ENCODE data around the gene ETFA. TPM values are rescaled to one million over a fixed set of nuclear protein-coding genes. Genes with fewer than 3 reads are reported as not detected.

Gene ETFA
- total RNA-seq, 1 donor from 2014 or later = 144 TPM

DNA sequence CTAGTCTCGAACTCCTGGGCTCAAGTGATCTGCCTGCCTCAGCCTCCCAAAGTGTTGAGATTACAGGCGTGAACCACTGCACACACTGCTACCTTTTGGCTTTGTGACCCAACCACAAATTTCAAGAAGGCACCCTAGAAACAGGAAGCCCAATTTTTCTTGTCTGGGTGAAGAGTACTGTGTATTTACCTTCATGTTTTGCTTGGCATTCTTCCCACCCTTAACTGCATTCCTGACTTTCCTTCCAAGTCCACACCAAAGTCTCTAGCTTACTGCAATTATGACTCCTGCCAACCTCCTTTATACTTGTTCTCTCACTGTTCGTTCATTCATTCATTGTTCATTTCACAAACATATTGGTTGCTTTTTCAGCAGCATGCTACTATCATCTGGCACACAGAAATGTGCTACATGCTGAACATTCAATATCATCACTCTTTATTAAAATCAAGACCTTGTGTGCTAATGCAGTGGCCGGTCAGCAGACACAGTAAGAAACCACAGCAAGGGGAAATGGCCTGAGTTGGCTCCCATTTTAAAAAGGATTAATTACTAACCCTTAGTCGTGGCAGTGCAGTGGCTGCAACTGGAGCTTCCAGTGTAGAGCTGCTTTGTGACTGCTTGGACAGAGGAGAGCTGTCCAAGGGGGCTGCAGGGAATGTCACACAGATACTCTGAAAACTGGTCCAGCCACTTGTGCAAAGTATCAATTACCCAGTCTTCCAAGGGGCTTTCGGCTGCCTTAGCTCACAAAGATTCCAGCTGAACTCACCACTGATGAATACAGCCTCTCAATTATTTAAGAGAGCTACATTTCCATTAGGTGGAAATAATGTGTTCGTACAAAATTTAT lies 94.0 kb downstream of the ETFA start:
- Mint-ChIP-seq H3K27me3 (ENCODE audit: unreplicated experiment) (peaks cover 2% of the 10 kb centered on the region), H3K4me3 (ENCODE audit: unreplicated experiment) (no peak overlapping the region), H3K27ac (ENCODE audit: unreplicated experiment) (no peak overlapping the region), H3K4me1 (ENCODE audit: low read depth, unreplicated experiment) (no peaks in the 10 kb centered on the region), H3K36me3 (ENCODE audit: unreplicated experiment) (peaks cover 6% of the 10 kb centered on the region), H3K9me3 (ENCODE audit: unreplicated experiment) (peaks cover 3% of the 10 kb centered on the region)
- TF ChIP-seq, protein P1, sequence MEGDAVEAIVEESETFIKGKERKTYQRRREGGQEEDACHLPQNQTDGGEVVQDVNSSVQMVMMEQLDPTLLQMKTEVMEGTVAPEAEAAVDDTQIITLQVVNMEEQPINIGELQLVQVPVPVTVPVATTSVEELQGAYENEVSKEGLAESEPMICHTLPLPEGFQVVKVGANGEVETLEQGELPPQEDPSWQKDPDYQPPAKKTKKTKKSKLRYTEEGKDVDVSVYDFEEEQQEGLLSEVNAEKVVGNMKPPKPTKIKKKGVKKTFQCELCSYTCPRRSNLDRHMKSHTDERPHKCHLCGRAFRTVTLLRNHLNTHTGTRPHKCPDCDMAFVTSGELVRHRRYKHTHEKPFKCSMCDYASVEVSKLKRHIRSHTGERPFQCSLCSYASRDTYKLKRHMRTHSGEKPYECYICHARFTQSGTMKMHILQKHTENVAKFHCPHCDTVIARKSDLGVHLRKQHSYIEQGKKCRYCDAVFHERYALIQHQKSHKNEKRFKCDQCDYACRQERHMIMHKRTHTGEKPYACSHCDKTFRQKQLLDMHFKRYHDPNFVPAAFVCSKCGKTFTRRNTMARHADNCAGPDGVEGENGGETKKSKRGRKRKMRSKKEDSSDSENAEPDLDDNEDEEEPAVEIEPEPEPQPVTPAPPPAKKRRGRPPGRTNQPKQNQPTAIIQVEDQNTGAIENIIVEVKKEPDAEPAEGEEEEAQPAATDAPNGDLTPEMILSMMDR (IDR thresholded peaks at IDR 0.05; ENCODE audit: partially characterized antibody, unreplicated experiment) = no peak
- no peak for DNase-seq

DNA sequence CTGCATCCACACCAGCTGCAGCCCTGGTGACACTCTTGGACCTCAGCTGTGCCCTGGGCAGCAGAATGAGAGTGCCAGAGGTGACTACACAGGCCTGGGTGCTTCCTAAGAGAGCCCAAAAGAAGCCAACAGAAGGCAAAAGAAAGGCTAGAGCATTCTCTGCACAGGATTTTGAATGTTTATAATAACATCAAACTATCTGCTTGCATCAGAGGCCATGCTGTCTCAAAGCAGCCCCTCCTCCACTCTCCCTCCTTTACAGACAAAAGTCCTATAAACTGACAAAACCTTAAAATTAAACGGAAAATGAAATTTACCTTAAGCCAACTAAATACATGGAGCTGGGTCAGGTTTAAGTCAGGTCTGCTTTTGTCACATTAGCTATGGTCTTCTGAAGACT lies 95.6 kb downstream of the ETFA start:
- no peak overlapping the region for H3K27ac Mint-ChIP-seq (ENCODE audit: unreplicated experiment)
- H3K4me1 Mint-ChIP-seq (ENCODE audit: low read depth, unreplicated experiment) = no peaks in the 10 kb centered on the region

DNA sequence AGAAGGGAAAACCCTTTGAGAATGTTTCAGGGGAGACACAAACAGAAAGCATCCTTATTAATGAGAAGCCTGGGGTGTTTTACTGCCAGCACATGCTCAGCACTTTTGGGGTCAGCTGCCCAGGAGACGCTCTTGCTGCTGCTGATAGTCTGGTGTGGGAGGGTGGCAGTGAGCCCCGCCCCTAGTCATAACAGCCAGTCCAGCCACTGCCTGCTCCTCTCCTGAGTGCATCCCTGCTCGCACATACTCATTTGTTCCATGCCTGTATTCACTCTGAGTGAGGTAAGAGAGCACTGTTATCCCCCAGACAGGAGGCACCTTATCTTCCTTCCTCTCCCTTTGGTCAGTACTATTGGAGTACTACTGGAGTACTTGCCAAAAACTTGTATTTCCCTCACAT lies 101.3 kb downstream of the ETFA start:
- peaks cover 9% of the 10 kb centered on the region for H3K4me1 Mint-ChIP-seq (ENCODE audit: low read depth, unreplicated experiment)
- TF ChIP-seq, protein P1 (IDR thresholded peaks at IDR 0.05; ENCODE audit: partially characterized antibody, unreplicated experiment) = no peak
- peaks cover 4% of the 10 kb centered on the region for H3K27me3 Mint-ChIP-seq (ENCODE audit: unreplicated experiment)
- H3K27ac Mint-ChIP-seq (ENCODE audit: unreplicated experiment) = no peak overlapping the region
- no peak overlapping the region for H3K4me3 Mint-ChIP-seq (ENCODE audit: unreplicated experiment)
- H3K36me3 Mint-ChIP-seq (ENCODE audit: unreplicated experiment) = peaks cover 9% of the 10 kb centered on the region
- peaks cover 3% of the 10 kb centered on the region for H3K9me3 Mint-ChIP-seq (ENCODE audit: unreplicated experiment)
- DNase-seq = no peak

More for the DNA sequence above, 95.6 kb downstream of the ETFA start:
- TF ChIP-seq, protein P1 (IDR thresholded peaks at IDR 0.05; ENCODE audit: partially characterized antibody, unreplicated experiment) = no peak
- DNase-seq = no peak
- H3K9me3 Mint-ChIP-seq (ENCODE audit: unreplicated experiment) = no peaks in the 10 kb centered on the region
- H3K36me3 Mint-ChIP-seq (ENCODE audit: unreplicated experiment) = peaks cover 6% of the 10 kb centered on the region
- no peak overlapping the region for H3K4me3 Mint-ChIP-seq (ENCODE audit: unreplicated experiment)
- peaks cover 2% of the 10 kb centered on the region for H3K27me3 Mint-ChIP-seq (ENCODE audit: unreplicated experiment)

DNA sequence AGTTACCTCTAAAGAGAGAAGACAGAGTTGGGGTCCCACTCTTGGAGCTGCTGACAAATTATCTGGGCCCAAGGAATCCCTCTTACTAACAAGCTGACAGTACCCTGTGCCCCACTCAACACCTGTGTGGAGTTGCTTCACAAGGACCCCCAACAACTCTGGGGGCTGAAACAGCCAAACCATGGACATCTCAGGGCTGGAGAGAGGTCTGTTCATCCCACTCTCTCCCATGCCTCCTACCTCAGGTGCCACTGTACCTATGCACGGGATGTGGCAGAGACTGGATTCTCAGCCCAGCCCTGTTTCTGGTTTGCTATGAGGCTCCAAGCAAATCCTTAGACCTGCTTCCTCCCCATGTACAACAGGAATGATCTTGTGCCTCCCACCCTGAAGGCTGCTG lies 101.7 kb downstream of the ETFA start:
- H3K4me3 Mint-ChIP-seq (ENCODE audit: unreplicated experiment) = no peak overlapping the region
- TF ChIP-seq, protein P1 (IDR thresholded peaks at IDR 0.05; ENCODE audit: partially characterized antibody, unreplicated experiment) = no peak
- H3K9me3 Mint-ChIP-seq (ENCODE audit: unreplicated experiment) = peaks cover 4% of the 10 kb centered on the region
- no peak for DNase-seq
- H3K36me3 Mint-ChIP-seq (ENCODE audit: unreplicated experiment) = peaks cover 10% of the 10 kb centered on the region
- peaks cover 9% of the 10 kb centered on the region for H3K4me1 Mint-ChIP-seq (ENCODE audit: low read depth, unreplicated experiment)
- H3K27me3 Mint-ChIP-seq (ENCODE audit: unreplicated experiment) = peaks cover 4% of the 10 kb centered on the region
- no peak overlapping the region for H3K27ac Mint-ChIP-seq (ENCODE audit: unreplicated experiment)

DNA sequence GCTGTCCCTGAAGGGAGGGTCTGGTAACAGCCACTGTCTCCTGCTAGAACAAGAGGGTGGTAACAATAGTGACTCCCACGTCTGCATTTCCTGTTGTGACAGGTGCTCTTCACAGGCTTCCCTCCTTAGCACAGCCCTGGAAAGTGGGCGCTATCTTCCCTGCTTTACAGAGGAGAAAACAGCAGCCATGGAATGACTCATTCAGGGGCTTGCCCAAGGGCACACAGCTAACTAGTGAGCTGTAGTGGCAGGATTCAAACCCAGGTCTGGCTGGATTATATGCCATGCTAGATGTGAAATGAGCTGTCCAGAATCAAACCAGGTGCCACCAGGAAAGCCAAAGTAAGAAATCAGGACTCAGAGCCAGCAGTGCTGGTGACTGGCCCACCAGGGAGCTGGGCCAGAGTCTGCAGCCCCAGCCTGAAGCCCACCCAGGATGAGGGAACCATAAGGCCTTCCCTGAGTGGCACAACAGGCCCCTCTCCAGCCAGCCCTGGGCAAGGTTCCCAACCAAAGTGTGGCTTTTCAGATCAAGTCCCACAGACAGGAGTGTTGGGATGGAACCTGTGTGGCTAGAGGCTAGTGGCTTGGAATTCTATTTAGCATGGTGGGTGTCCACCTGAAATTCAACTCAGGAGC lies 102.4 kb downstream of the ETFA start:
- H3K36me3 Mint-ChIP-seq (ENCODE audit: unreplicated experiment) = peaks cover 10% of the 10 kb centered on the region
- peaks cover 4% of the 10 kb centered on the region for H3K9me3 Mint-ChIP-seq (ENCODE audit: unreplicated experiment)
- no peak for DNase-seq
- TF ChIP-seq, protein P1 (IDR thresholded peaks at IDR 0.05; ENCODE audit: partially characterized antibody, unreplicated experiment) = no peak
- peaks cover 4% of the 10 kb centered on the region for H3K27me3 Mint-ChIP-seq (ENCODE audit: unreplicated experiment)
- H3K4me3 Mint-ChIP-seq (ENCODE audit: unreplicated experiment) = no peak overlapping the region
- H3K4me1 Mint-ChIP-seq (ENCODE audit: low read depth, unreplicated experiment) = peaks cover 9% of the 10 kb centered on the region
- no peak overlapping the region for H3K27ac Mint-ChIP-seq (ENCODE audit: unreplicated experiment)
